Measurements from ENCODE around the gene DPP6. TPM values are rescaled to one million over a fixed set of nuclear protein-coding genes. Genes with fewer than 3 reads are reported as not detected.

Gene DPP6
- total RNA-seq, 1 donor from 2014 or later = not detected

- DNase-seq (ENCODE audit: low spot score) = no peak
- Mint-ChIP-seq H3K4me1 (ENCODE audit: low read depth) (no peaks in the 10 kb centered on the region), H3K4me3 (ENCODE audit: low read depth) (no peak overlapping the region)
Measured at GRCh38 chr7:154546946-154547587, 494.9 kb downstream of the DPP6 start.

GRCh38 chr7:154553711-154554265 is 501.6 kb downstream of the DPP6 start:
- intact Hi-C loops (cut with micrococcal nuclease) = no loop called here
- H3K4me3 Mint-ChIP-seq (ENCODE audit: low read depth) = no peak overlapping the region

More at GRCh38 chr7:154546946-154547587, 494.9 kb downstream of the DPP6 start:
- H3K27me3 Mint-ChIP-seq (ENCODE audit: low read depth) = no peaks in the 10 kb centered on the region
- H3K9me3 Mint-ChIP-seq = peaks cover 9% of the 10 kb centered on the region
- H3K36me3 Mint-ChIP-seq (ENCODE audit: low read depth) = no peaks in the 10 kb centered on the region
- no peak overlapping the region for H3K27ac Mint-ChIP-seq
- intact Hi-C loops (cut with micrococcal nuclease) = no loop called here

DNA sequence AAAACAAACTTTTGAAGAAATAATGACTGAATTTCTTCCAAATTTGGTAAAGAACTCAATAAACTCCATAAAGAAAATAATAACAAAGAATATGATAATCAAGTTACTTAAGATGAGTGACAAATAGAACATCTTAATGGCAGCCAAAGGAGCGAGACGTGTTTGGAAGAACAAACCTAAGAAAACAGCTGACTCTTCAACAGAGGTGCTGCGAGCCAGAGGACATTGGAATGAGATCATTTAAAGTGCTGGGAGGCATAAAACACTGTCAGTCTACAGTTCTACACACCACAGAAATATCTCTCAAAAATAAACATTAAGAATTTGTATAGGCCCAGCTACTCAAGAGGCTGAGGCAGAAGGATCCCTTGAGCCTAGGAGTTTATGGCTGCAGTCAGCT is 507.3 kb downstream of the DPP6 start:
- Mint-ChIP-seq H3K36me3 (ENCODE audit: low read depth) (no peaks in the 10 kb centered on the region), H3K27me3 (ENCODE audit: low read depth) (no peaks in the 10 kb centered on the region), H3K27ac (no peak overlapping the region), H3K4me3 (ENCODE audit: low read depth) (no peak overlapping the region), H3K4me1 (ENCODE audit: low read depth) (no peaks in the 10 kb centered on the region), H3K9me3 (no peaks in the 10 kb centered on the region)
- no peak for DNase-seq (ENCODE audit: low spot score)
- intact Hi-C loops (cut with micrococcal nuclease) = no loop called here

More at GRCh38 chr7:154553711-154554265, 501.6 kb downstream of the DPP6 start:
- no peak overlapping the region for H3K27ac Mint-ChIP-seq
- H3K9me3 Mint-ChIP-seq = peaks cover 5% of the 10 kb centered on the region
- H3K4me1 Mint-ChIP-seq (ENCODE audit: low read depth) = no peaks in the 10 kb centered on the region
- DNase-seq (ENCODE audit: low spot score) = no peak
- H3K27me3 Mint-ChIP-seq (ENCODE audit: low read depth) = no peaks in the 10 kb centered on the region
- H3K36me3 Mint-ChIP-seq (ENCODE audit: low read depth) = no peaks in the 10 kb centered on the region

DNA sequence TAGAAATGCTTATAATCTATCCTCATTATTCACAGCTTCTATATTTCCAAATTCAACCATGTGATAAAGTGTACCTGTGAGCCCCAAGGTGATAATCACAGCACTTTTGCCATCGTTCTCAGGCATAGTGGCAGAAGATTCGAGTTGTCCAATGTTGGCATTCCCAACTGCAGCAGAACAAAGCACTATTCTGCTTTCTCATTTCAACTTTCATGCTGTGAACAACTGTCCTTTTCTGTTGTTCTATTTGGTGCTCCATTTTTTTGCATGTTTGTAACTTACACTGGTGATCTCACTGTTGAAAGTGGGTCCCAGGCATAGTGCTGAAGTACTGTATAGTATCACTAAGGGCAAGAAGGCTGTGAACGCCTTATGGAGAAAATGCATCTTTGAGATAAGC is 512.5 kb downstream of the DPP6 start:
- H3K4me1 Mint-ChIP-seq (ENCODE audit: low read depth) = no peaks in the 10 kb centered on the region
- no peak overlapping the region for H3K27ac Mint-ChIP-seq
- intact Hi-C loops (cut with micrococcal nuclease) = no loop called here
- H3K9me3 Mint-ChIP-seq = no peaks in the 10 kb centered on the region
- H3K36me3 Mint-ChIP-seq (ENCODE audit: low read depth) = no peaks in the 10 kb centered on the region
- H3K4me3 Mint-ChIP-seq (ENCODE audit: low read depth) = no peak overlapping the region
- H3K27me3 Mint-ChIP-seq (ENCODE audit: low read depth) = no peaks in the 10 kb centered on the region
- no peak for DNase-seq (ENCODE audit: low spot score)

- no peak for DNase-seq (ENCODE audit: low spot score)
- Mint-ChIP-seq H3K9me3 (no peaks in the 10 kb centered on the region), H3K36me3 (ENCODE audit: low read depth) (no peaks in the 10 kb centered on the region), H3K27me3 (ENCODE audit: low read depth) (no peaks in the 10 kb centered on the region), H3K27ac (no peak overlapping the region), H3K4me1 (ENCODE audit: low read depth) (no peaks in the 10 kb centered on the region), H3K4me3 (ENCODE audit: low read depth) (no peak overlapping the region)
- intact Hi-C loops (cut with micrococcal nuclease) = no loop called here
Measured at GRCh38 chr7:154566877-154567276, 514.7 kb downstream of the DPP6 start.

DNA sequence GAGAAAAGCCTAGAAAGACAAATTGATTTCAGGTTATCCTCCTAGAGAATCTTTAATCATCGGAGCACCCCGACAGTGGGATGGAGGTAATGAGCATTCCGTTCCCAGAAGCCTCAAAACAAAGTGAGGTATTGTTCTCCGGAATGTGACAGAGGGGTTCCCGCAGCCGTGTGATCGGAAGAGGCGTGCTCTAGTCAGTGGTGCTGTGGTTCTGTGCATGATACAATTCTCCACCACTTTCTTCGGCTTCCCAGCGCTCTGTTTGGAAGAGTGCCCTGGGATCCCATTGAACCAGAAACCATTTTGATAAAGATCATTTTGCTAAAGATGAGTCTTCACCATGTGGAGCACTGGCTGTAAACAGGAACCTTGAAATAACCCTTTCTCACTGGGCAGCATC is 516.1 kb downstream of the DPP6 start:
- Mint-ChIP-seq H3K4me3 (ENCODE audit: low read depth) (no peak overlapping the region), H3K27me3 (ENCODE audit: low read depth) (no peaks in the 10 kb centered on the region), H3K9me3 (no peaks in the 10 kb centered on the region), H3K27ac (no peak overlapping the region), H3K4me1 (ENCODE audit: low read depth) (no peaks in the 10 kb centered on the region), H3K36me3 (ENCODE audit: low read depth) (no peaks in the 10 kb centered on the region)
- intact Hi-C loops (cut with micrococcal nuclease) = no loop called here
- DNase-seq (ENCODE audit: low spot score) = no peak

- no peaks in the 10 kb centered on the region for H3K27me3 Mint-ChIP-seq (ENCODE audit: low read depth)
- H3K27ac Mint-ChIP-seq = no peak overlapping the region
- no peaks in the 10 kb centered on the region for H3K9me3 Mint-ChIP-seq
- H3K4me3 Mint-ChIP-seq (ENCODE audit: low read depth) = no peak overlapping the region
- H3K36me3 Mint-ChIP-seq (ENCODE audit: low read depth) = no peaks in the 10 kb centered on the region
- intact Hi-C loops (cut with micrococcal nuclease) = no loop called here
- no peak for DNase-seq (ENCODE audit: low spot score)
- no peaks in the 10 kb centered on the region for H3K4me1 Mint-ChIP-seq (ENCODE audit: low read depth)
Measured at GRCh38 chr7:154569916-154570315, 517.7 kb downstream of the DPP6 start.

GRCh38 chr7:154571772-154572171 is 519.6 kb downstream of the DPP6 start:
- Mint-ChIP-seq H3K4me3 (ENCODE audit: low read depth) (no peak overlapping the region), H3K4me1 (ENCODE audit: low read depth) (no peaks in the 10 kb centered on the region), H3K27ac (no peak overlapping the region), H3K9me3 (peaks cover 7% of the 10 kb centered on the region), H3K27me3 (ENCODE audit: low read depth) (no peaks in the 10 kb centered on the region), H3K36me3 (ENCODE audit: low read depth) (no peaks in the 10 kb centered on the region)
- no peak for DNase-seq (ENCODE audit: low spot score)
- intact Hi-C loops (cut with micrococcal nuclease) = no loop called here

GRCh38 chr7:154574235-154574634 is 522.0 kb downstream of the DPP6 start:
- H3K36me3 Mint-ChIP-seq (ENCODE audit: low read depth) = no peaks in the 10 kb centered on the region
- H3K4me3 Mint-ChIP-seq (ENCODE audit: low read depth) = no peak overlapping the region

GRCh38 chr7:154575497-154575896 is 523.3 kb downstream of the DPP6 start:
- Mint-ChIP-seq H3K4me3 (ENCODE audit: low read depth) (no peak overlapping the region), H3K27ac (no peak overlapping the region), H3K4me1 (ENCODE audit: low read depth) (no peaks in the 10 kb centered on the region), H3K36me3 (ENCODE audit: low read depth) (no peaks in the 10 kb centered on the region), H3K27me3 (ENCODE audit: low read depth) (no peaks in the 10 kb centered on the region), H3K9me3 (peaks cover 8% of the 10 kb centered on the region)
- no peak for DNase-seq (ENCODE audit: low spot score)
- intact Hi-C loops (cut with micrococcal nuclease) = no loop called here

More at GRCh38 chr7:154574235-154574634, 522.0 kb downstream of the DPP6 start:
- Mint-ChIP-seq H3K9me3 (peaks cover 8% of the 10 kb centered on the region), H3K27me3 (ENCODE audit: low read depth) (no peaks in the 10 kb centered on the region), H3K4me1 (ENCODE audit: low read depth) (no peaks in the 10 kb centered on the region), H3K27ac (no peak overlapping the region)
- intact Hi-C loops (cut with micrococcal nuclease) = no loop called here
- no peak for DNase-seq (ENCODE audit: low spot score)

DNA sequence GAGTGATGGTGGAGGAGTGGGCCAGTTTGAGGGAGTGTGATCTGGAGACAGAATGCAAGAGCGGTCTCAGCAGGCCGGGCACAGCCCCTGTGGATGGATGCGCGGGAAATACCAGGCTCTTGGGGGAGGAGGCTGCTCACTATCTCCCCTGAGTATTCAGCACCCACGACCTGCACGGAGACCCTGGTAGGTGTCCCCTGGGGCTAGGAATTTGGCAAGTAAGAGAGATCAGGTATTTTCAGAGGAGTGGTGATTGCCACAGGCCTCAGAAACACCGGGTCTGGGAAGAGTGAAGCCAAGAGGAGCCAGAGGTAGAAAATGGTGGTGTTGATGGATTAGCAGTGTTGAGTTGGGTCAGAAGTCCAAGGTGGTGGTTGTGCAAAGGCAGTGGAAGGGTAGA is 524.4 kb downstream of the DPP6 start:
- Mint-ChIP-seq H3K4me1 (ENCODE audit: low read depth) (no peaks in the 10 kb centered on the region), H3K4me3 (ENCODE audit: low read depth) (no peak overlapping the region), H3K27ac (no peak overlapping the region), H3K9me3 (peaks cover 8% of the 10 kb centered on the region), H3K27me3 (ENCODE audit: low read depth) (no peaks in the 10 kb centered on the region), H3K36me3 (ENCODE audit: low read depth) (no peaks in the 10 kb centered on the region)
- no peak for DNase-seq (ENCODE audit: low spot score)
- intact Hi-C loops (cut with micrococcal nuclease) = no loop called here

DNA sequence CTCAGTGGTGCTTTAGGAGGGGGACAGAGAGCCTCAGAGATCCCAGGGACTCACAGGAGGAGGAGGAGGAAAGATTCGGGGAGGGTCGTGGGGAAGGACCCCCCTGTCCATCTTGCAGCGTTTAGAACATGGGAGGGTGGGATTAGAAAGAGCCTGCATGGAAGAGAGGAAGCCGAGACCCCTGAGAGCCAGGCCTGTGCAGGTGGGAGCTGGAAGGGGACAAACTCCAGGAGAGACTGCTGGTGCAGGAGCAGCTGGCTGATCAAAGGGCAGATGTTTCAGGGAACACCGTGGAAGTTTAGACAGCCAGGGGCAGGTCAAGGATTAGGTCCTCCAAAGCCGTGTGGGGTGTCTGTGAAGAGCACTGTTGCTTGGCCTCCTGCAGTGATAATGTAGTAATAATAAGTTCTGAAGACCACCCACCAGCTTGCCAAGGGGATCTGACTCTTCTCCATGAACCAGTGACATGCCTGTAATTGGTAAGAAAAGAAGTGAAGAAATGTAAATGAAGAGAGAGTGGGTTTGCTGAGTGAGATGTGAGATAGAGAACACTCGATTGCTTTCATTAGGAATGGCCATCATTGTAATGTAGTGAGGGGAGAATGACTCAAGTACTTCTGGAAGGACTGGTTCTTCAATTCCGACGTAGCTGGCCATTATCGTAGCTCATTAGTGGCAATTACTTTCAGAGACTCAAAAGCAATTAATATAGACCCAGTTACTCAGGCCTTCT is 525.1 kb downstream of the DPP6 start:
- H3K4me3 Mint-ChIP-seq (ENCODE audit: low read depth) = no peak overlapping the region
- intact Hi-C loops (cut with micrococcal nuclease) = no loop called here
- no peaks in the 10 kb centered on the region for H3K36me3 Mint-ChIP-seq (ENCODE audit: low read depth)
- no peak overlapping the region for H3K27ac Mint-ChIP-seq
- DNase-seq (ENCODE audit: low spot score) = no peak
- no peaks in the 10 kb centered on the region for H3K4me1 Mint-ChIP-seq (ENCODE audit: low read depth)
- peaks cover 8% of the 10 kb centered on the region for H3K9me3 Mint-ChIP-seq
- no peaks in the 10 kb centered on the region for H3K27me3 Mint-ChIP-seq (ENCODE audit: low read depth)

GRCh38 chr7:154578336-154578735 is 526.1 kb downstream of the DPP6 start:
- H3K27ac Mint-ChIP-seq = no peak overlapping the region
- H3K4me1 Mint-ChIP-seq (ENCODE audit: low read depth) = no peaks in the 10 kb centered on the region

More at GRCh38 chr7:154578336-154578735, 526.1 kb downstream of the DPP6 start:
- intact Hi-C loops (cut with micrococcal nuclease) = no loop called here
- Mint-ChIP-seq H3K27me3 (ENCODE audit: low read depth) (no peaks in the 10 kb centered on the region), H3K4me3 (ENCODE audit: low read depth) (no peak overlapping the region), H3K36me3 (ENCODE audit: low read depth) (no peaks in the 10 kb centered on the region), H3K9me3 (peaks cover 12% of the 10 kb centered on the region)
- no peak for DNase-seq (ENCODE audit: low spot score)

Data from activated T-helper 2 cell treated with anti-CD3 and anti-CD28 coated beads, Interferon-gamma antibody, Interleukin-2, Interleukin-4, amounts not matched to agents 10 μg/mL and 5 μg/mL and 100 μg/mL, durations not matched to agents 14 hours and 24 hours and 36 hours (primary cell).